Measurements from ENCODE around the gene FANCB. TPM values are rescaled to one million over a fixed set of nuclear protein-coding genes. Genes with fewer than 3 reads are reported as not detected.

FANCB gene
- total RNA-seq (6.6 and 7.9 TPM in 2 replicates), polyA plus RNA-seq (0.64 and 1.3 TPM in 2 replicates), polyA minus RNA-seq (2.7 and 2.9 TPM in 2 replicates), Bru-seq, nascent RNA (percentile 72 among the genes with signal in this experiment), BruChase-seq, experiment 1, labeled RNA remaining after a 6-hour chase (percentile 62 among the genes with signal in this experiment), BruChase-seq, experiment 2, labeled RNA remaining after a 2-hour chase (percentile 77 among the genes with signal in this experiment)
- polyA plus RNA-seq (2011; cell fraction: cytosol; rRNA removed), result 1.3 and 1.7 TPM in 2 replicates
- polyA plus RNA-seq (2011; cell fraction: nucleus; rRNA removed), result 6.0 and 6.4 TPM in 2 replicates
- 1.7 and 4.1 TPM in 2 replicates for polyA plus RNA-seq (2012)
- polyA minus RNA-seq (2011; cell fraction: cytosol; rRNA and poly(A)+ RNA removed), result 13.6 TPM
- 8.3 and 20.3 TPM in 2 replicates for polyA minus RNA-seq (2011; cell fraction: nucleus; rRNA and poly(A)+ RNA removed)
- long read RNA-seq, partial matches to known transcripts, result 13 of 20 reads
- long read RNA-seq, other reads (novel, unspliced or antisense), result 5 of 20 reads

DNA sequence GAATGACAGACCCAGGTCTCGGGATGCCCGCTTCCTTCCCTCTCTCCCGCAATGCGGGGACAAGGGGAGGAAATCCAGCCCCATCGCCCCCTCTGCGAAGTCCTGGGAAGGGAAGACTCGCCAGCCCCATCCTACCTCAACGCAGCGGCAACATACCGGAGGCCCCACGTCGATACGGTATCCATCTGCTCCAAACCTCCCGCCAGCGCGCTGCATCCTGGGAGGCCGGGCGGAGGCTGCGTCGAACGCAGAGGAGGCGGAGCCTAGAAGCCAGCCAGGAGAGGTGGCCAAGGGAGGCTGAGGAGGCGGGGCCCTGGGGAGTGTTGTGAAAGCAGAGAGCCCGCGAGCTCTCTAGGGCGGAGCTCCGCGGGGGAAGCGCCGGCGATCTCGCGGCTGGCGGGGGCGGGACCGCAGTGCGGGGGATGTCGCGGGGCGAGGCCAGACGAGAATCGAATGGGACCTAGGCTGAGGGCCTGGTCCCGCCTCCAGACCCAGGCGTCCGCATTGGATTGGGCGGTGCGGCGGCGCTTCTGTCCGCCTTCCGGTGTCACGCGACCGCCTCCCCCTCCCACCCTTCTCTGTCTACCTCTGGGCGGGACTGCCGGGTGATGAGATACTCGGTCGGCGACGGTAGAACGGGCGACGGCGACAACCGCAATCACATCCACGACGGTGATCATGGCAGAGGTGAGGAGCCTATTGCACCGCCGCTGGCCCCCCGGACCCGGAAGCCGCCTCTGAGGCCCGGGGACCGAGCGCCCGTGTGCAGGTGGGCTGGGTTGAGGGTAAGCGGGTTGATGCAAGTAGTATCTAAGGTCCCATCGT lies at the start of gene FANCB, which contains the start of gene MOSPD2:
FANCB (minus strand) TSS at position 219 of the 825 bp plus-strand sequence. CDS start 7,559 bp downstream, outside the sequence.
MOSPD2 (plus strand) TSS at position 571 of the 825 bp plus-strand sequence; CDS start at position 679, 108 bp downstream.
- peak; percentile 95 for DNase-seq (ENCODE audit: low read depth, low spot score)
- Histone ChIP-seq H3K9me1 (replicated peaks; ENCODE audit: control insufficient read depth, extremely low read depth, insufficient read depth, low read length) (no peaks in the 10 kb centered on the region), H3K27me3 (ENCODE audit: control insufficient read depth in 2 of 2, insufficient read depth in 2 of 2, low read length in 2 of 2) (no peaks in the 10 kb centered on the region), H2AFZ (ENCODE audit: low read depth, low read length) (peak within 1 kb of the TSS; percentile 91), H3K4me2 (ENCODE audit: insufficient read depth, low read length) (peak within 1 kb of the TSS; percentile 87), H3K9me3 (replicated peaks; ENCODE audit: control insufficient read depth, insufficient read depth, low read length) (no peaks in the 10 kb centered on the region), H3K4me1 (ENCODE audit: control insufficient read depth, extremely low read depth, insufficient read depth, low read length) (peaks cover 9% of the 10 kb centered on the region), H3K4me3 (replicated peaks in 1 of 3; ENCODE audit: insufficient read depth in 1 of 3, low read depth in 1 of 3, low read length in 3 of 3) (peak within 1 kb of the TSS; percentile 70 to 94 (median 92)), H3K27ac (ENCODE audit: insufficient read depth, low read depth, low read length) (peak within 1 kb of the TSS; percentile 69), H3K79me2 (ENCODE audit: control insufficient read depth, insufficient read depth, low read length) (peaks cover 41% of the 10 kb centered on the region), H4K20me1 (replicated peaks; ENCODE audit: control insufficient read depth, extremely low read depth, insufficient read depth, low read length) (no peaks in the 10 kb centered on the region), H3K9ac (replicated peaks; ENCODE audit: extremely low read depth, insufficient read depth, low read length) (peak within 1 kb of the TSS; percentile 93), H3K36me3 (ENCODE audit: control insufficient read depth in 2 of 2, extremely low read depth in 1 of 2, insufficient read depth in 2 of 2, low read length in 2 of 2) (no peaks in the 10 kb centered on the region)
- FAIRE-seq, result peak; percentile 85
- POLR2A ChIA-PET, result no interaction called here
- CTCF ChIA-PET, result no interaction called here
- no TSS peak for BruUV-seq (replicated peaks)
- TF ChIP-seq POLR2A (IDR thresholded peaks at IDR 0.05; ENCODE audit: low read depth, low read length) (peak; percentile 26), POLR2AphosphoS5 (IDR thresholded peaks at IDR 0.05; ENCODE audit: insufficient read depth, low read depth, low read length) (peak; percentile 51), JUN (IDR thresholded peaks at IDR 0.05; ENCODE audit: borderline replicate concordance, insufficient read depth, insufficient read length, low read depth) (no peak)
- dilution Hi-C loops (cut with MboI; ENCODE audit: extremely low pct_ligation_motif_present, low sequenced_read_pairs), result no loop called here
- intact Hi-C loops (cut with micrococcal nuclease), result loop anchor here (1.0 to 10.0 kb wide), 5 partner anchors 18 to 1918 kb away; no protein-coding TSS in a partner anchor

DNA sequence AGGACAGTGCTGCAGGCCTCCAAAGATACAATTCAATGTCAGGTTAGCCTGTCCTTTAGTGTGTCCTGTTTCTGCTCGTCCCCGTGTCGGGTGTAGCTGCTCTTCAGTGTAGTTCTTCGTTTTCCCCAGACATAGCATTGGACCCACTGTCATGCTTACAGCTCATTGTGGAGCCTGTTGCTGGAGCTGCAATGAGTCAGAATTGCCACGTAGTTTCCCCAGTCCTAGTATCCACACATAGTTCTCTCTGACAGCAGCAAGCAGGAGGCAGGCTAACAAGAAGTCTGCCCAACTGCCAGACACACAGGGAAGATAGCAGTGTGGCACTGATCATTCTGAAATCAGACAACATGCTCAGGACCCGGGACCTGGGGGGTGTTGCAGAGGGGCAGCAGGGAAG lies 49.6 kb upstream of the FANCB start:
- no peaks in the 10 kb centered on the region for H4K20me1 ChIP-seq (replicated peaks; ENCODE audit: control insufficient read depth, extremely low read depth, insufficient read depth, low read length)
- no peak overlapping the region for H3K4me2 ChIP-seq (ENCODE audit: insufficient read depth, low read length)
- TF ChIP-seq MYC (IDR thresholded peaks at IDR 0.05; ENCODE audit: low read depth, low read length), result no peak
- no peak for TF ChIP-seq GATA2 (IDR thresholded peaks at IDR 0.05; ENCODE audit: insufficient read depth, insufficient read length, low read depth, low read length)
- TF ChIP-seq, protein P1, sequence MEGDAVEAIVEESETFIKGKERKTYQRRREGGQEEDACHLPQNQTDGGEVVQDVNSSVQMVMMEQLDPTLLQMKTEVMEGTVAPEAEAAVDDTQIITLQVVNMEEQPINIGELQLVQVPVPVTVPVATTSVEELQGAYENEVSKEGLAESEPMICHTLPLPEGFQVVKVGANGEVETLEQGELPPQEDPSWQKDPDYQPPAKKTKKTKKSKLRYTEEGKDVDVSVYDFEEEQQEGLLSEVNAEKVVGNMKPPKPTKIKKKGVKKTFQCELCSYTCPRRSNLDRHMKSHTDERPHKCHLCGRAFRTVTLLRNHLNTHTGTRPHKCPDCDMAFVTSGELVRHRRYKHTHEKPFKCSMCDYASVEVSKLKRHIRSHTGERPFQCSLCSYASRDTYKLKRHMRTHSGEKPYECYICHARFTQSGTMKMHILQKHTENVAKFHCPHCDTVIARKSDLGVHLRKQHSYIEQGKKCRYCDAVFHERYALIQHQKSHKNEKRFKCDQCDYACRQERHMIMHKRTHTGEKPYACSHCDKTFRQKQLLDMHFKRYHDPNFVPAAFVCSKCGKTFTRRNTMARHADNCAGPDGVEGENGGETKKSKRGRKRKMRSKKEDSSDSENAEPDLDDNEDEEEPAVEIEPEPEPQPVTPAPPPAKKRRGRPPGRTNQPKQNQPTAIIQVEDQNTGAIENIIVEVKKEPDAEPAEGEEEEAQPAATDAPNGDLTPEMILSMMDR (IDR thresholded peaks at IDR 0.05; ENCODE audit: extremely low read depth in 1 of 2, insufficient read depth in 1 of 2, low read depth in 1 of 2, low read length in 2 of 2), result no peak
- H3K27me3 ChIP-seq (ENCODE audit: control insufficient read depth in 2 of 2, insufficient read depth in 2 of 2, low read length in 2 of 2), result no peaks in the 10 kb centered on the region
- dilution Hi-C loops (cut with MboI; ENCODE audit: extremely low pct_ligation_motif_present, low sequenced_read_pairs) (no loop called here), intact Hi-C loops (cut with micrococcal nuclease) (no loop called here)
- H3K9ac ChIP-seq (replicated peaks; ENCODE audit: extremely low read depth, insufficient read depth, low read length), result no peak overlapping the region
- peaks cover 12% of the 10 kb centered on the region for H3K4me1 ChIP-seq (ENCODE audit: control insufficient read depth, extremely low read depth, insufficient read depth, low read length)
- no TSS peak for BruUV-seq (replicated peaks)
- POLR2A ChIA-PET, result no interaction called here
- H2AFZ ChIP-seq (ENCODE audit: low read depth, low read length), result no peak overlapping the region
- H3K27ac ChIP-seq (ENCODE audit: insufficient read depth, low read depth, low read length), result no peak overlapping the region
- FAIRE-seq (peak; percentile 53), DNase-seq (ENCODE audit: low read depth, low spot score) (no peak)
- H3K9me1 ChIP-seq (replicated peaks; ENCODE audit: control insufficient read depth, extremely low read depth, insufficient read depth, low read length), result no peaks in the 10 kb centered on the region
- CTCF ChIA-PET, result no interaction called here
- no peaks in the 10 kb centered on the region for H3K79me2 ChIP-seq (ENCODE audit: control insufficient read depth, insufficient read depth, low read length)
- no peak overlapping the region for H3K4me3 ChIP-seq (replicated peaks in 1 of 3; ENCODE audit: insufficient read depth in 1 of 3, low read depth in 1 of 3, low read length in 3 of 3)
- H3K9me3 ChIP-seq (replicated peaks; ENCODE audit: control insufficient read depth, insufficient read depth, low read length), result no peaks in the 10 kb centered on the region
- H3K36me3 ChIP-seq (ENCODE audit: control insufficient read depth in 2 of 2, extremely low read depth in 1 of 2, insufficient read depth in 2 of 2, low read length in 2 of 2), result peaks cover 0 to 3% of the 10 kb centered on the region in 2 experiments
